Cardiac muscle cell (in vitro differentiated cells and primary cell): Measurements from ENCODE around the gene ENDOV. TPM values are rescaled to one million over a fixed set of nuclear protein-coding genes. Genes with fewer than 3 reads are reported as not detected.

Experiments
- DNase-seq, 2 donors: peaks; one replicate each; pipeline versions ENCODE4 v3.0.0 to v3.0.0-alpha.2; 2010 to 2017; ENCODE audit warnings: low read depth in 1 of 2, low spot score in 1 of 2
- H3K27ac ChIP-seq: fragments of 200-600 bp; sonication (generic); 2 replicates; pipeline ENCODE4 v1.5.1; 2016
- H3K27me3 ChIP-seq: fragments of 200-600 bp; sonication (generic); 2 replicates; pipeline ENCODE4 v1.6.0; 2016; ENCODE audit warnings: control low read depth
- H3K36me3 ChIP-seq: fragments of 200-600 bp; sonication (generic); 2 replicates; pipeline ENCODE4 v1.5.1; 2016; ENCODE audit warnings: control low read depth
- H3K4me1 ChIP-seq: fragments of 200-600 bp; sonication (generic); 2 replicates; pipeline ENCODE4 v1.8.1; 2017; ENCODE audit warnings: low read depth, mild to moderate bottlenecking, mixed run types
- H3K4me3 ChIP-seq: fragments of 200-600 bp; sonication (generic); 2 replicates; pipeline ENCODE4 v1.5.1; 2016; ENCODE audit warnings: mild to moderate bottlenecking
- H3K9me3 ChIP-seq: fragments of 200-600 bp; sonication (generic); 2 replicates; pipeline ENCODE4 v1.5.1; 2017; ENCODE audit warnings: low read depth, mild to moderate bottlenecking, control low read depth
- polyA plus RNA-seq: library from polyadenylated mRNA; unstranded; fragments of >200 nt; fragmentation: Nextera tagmentation; extraction: Ambion mirVana; gene quantifications from 2 replicates; pipeline ENCODE4 v1.2.1, GENCODE V29; 2016
- total RNA-seq: library from RNA; depleted of rRNA; stranded (reverse); fragments of >200 nt; gene quantifications from 2 replicates; pipeline ENCODE4 v1.2.3, GENCODE V29; 2016
- TF ChIP-seq, protein P1 (sequence below): IDR thresholded peaks from 2 replicates; pipeline ENCODE4 v1.5.1; 2012; ENCODE audit warnings: low read depth, mild to moderate bottlenecking, low read length

Gene ENDOV
- total and polyA plus RNA-seq, 2 experiments from 2014 or later: 35.4 to 38.0 TPM

DNA sequence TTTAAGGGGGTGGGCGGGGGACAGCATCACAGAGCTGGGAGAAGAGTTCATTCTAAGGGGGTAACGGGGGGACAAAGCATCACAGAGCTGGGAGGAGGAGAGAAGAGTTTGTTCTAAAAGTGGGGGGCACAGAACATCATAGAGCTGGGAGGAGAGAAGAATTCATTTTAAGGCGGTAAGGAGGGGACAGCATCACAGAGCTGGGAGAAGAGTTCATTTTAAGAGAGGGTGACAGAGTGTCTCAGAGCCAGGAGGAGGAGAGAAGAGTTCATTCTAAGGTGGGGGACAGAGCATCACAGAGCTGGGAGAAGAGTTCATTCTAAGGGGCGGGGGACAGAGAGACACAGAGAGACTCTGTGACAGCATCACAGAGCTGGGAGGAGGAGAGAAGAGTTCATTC lies 27.8 kb downstream of the ENDOV start:
- Histone ChIP-seq H3K36me3 (no peaks in the 10 kb centered on the region), H3K4me1 (no peaks in the 10 kb centered on the region), H3K4me3 (no peak overlapping the region), H3K27ac (no peak overlapping the region), H3K9me3 (no peaks in the 10 kb centered on the region), H3K27me3 (peaks cover 26% of the 10 kb centered on the region)
- TF ChIP-seq, protein P1, sequence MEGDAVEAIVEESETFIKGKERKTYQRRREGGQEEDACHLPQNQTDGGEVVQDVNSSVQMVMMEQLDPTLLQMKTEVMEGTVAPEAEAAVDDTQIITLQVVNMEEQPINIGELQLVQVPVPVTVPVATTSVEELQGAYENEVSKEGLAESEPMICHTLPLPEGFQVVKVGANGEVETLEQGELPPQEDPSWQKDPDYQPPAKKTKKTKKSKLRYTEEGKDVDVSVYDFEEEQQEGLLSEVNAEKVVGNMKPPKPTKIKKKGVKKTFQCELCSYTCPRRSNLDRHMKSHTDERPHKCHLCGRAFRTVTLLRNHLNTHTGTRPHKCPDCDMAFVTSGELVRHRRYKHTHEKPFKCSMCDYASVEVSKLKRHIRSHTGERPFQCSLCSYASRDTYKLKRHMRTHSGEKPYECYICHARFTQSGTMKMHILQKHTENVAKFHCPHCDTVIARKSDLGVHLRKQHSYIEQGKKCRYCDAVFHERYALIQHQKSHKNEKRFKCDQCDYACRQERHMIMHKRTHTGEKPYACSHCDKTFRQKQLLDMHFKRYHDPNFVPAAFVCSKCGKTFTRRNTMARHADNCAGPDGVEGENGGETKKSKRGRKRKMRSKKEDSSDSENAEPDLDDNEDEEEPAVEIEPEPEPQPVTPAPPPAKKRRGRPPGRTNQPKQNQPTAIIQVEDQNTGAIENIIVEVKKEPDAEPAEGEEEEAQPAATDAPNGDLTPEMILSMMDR: no peak
- no peak for DNase-seq

DNA sequence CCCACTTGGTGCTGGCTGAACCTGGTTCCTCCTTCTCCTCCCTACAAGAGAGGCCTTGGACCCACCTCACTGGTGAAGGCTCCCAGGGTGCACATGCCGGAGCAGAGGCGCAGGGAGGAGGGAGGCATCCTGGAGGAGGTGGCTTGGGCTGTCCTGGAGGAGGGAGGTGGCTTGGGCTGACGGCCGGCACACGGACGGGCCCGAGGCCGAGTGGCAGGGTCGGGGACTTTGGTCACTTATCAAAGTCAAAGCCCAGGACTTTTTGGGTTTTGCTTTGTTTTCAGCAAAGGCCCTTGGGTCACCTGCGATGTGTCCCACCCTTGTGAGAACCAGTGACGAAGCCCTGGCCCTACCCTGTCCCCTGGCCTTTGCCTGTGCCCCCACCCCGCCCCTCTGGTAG lies 28.5 kb downstream of the ENDOV start:
- DNase-seq: no peak
- no peaks in the 10 kb centered on the region for H3K9me3 ChIP-seq
- TF ChIP-seq, protein P1: no peak
- H3K4me1 ChIP-seq: no peaks in the 10 kb centered on the region
- H3K27me3 ChIP-seq: peaks cover 26% of the 10 kb centered on the region
- H3K36me3 ChIP-seq: no peaks in the 10 kb centered on the region
- no peak overlapping the region for H3K4me3 ChIP-seq
- H3K27ac ChIP-seq: no peak overlapping the region

DNA sequence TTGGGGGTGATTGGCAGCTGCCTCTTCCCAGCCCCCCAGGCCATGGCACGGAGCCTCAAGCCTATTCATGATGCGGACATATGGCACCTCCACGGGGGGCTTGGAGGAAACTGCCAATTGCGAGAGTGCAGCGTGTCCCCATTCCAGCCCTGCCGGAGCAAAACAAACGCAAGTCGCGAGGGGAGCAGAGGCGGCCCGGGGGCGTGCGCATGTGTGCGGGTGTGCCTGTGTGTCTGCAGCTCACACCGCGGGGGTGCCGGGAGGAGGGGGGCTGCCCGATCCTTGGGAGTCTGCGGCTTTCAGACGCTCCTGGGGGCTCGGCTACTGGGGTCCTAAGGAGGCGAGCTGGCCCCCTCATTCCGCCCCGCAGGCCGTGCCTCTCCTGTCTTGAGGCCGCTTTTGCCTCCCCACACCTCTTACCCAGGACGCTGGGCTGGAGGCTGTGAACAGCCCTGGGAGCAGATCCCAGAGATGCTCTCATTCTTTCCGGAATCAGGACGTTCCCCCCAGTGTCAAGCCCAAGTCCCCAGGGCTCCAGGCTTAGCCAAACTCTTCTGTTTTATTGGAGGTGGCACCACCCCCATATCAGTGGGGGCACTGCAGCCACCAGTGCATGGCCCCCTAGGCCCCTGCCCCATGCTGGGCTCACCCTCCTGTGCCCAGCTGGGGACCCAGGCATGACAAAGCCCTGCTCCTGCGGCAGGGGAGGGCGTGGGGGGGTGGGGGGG lies 29.1 kb downstream of the ENDOV start:
- no peaks in the 10 kb centered on the region for H3K4me1 ChIP-seq
- DNase-seq: no peak
- H3K27ac ChIP-seq: no peak overlapping the region
- peaks cover 26% of the 10 kb centered on the region for H3K27me3 ChIP-seq
- TF ChIP-seq, protein P1: no peak
- H3K9me3 ChIP-seq: no peaks in the 10 kb centered on the region
- H3K36me3 ChIP-seq: no peaks in the 10 kb centered on the region
- H3K4me3 ChIP-seq: no peak overlapping the region

DNA sequence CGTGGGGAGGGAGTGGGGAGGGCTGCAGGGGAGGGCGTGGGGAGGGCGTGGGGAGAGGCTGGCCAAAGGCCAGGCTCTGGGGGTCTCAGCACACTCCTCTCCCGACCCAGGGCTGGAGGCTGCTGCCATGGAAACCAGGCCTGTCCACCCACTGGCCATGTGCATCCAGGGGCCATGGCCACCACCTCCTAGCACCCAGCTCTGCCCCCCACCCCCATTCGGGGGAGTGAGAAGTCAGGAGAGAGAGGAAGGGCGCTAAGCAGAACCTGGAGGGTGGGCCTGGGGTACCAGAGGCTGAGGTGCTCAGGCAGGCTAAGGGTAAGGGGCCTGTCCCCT lies 29.6 kb downstream of the ENDOV start:
- no peaks in the 10 kb centered on the region for H3K9me3 ChIP-seq
- no peak for DNase-seq
- peaks cover 26% of the 10 kb centered on the region for H3K27me3 ChIP-seq
- H3K4me1 ChIP-seq: no peaks in the 10 kb centered on the region
- H3K4me3 ChIP-seq: no peak overlapping the region
- H3K36me3 ChIP-seq: no peaks in the 10 kb centered on the region
- no peak overlapping the region for H3K27ac ChIP-seq
- TF ChIP-seq, protein P1: no peak

DNA sequence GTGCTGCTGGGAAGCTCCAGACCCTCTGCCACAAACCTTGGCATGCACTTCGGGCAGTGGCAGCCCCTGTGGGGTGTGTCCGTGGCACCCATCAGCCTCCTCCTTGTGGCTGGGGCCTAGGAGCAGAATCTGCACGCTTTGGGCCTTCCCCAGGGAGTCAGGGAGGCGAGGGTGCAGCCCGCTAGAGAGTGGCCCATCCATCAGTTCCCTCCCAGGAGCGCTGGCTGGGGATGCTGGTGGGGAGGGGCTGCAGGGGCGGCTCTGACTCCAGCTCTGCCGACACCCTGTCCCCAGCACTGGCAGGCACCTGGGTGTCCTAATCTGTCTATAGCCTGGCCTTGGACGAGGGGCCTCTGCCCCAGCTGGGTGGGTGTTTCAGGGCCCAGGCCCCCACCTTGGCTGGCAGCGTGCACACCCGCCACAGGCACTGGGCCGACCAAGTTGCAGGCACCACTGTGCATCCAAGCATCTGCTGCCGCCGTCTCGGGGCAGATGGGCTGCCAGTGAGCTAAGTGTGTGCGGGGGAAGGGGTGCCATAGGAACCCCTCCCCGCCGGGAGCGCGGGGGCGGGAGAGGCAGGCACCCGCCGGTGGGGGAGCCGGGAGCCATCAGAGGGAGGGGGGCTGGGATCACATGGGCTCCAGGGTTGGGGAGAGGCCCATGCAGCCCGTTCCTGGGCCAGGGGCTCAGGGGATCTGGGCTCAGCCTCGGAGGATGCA lies 30.2 kb downstream of the ENDOV start:
- Histone ChIP-seq H3K27me3 (peaks cover 26% of the 10 kb centered on the region), H3K9me3 (no peaks in the 10 kb centered on the region), H3K36me3 (no peaks in the 10 kb centered on the region), H3K4me1 (no peaks in the 10 kb centered on the region), H3K4me3 (no peak overlapping the region), H3K27ac (no peak overlapping the region)
- no peak for DNase-seq
- TF ChIP-seq, protein P1: no peak
